Stomach (tissue), 4 donors: Measurements from ENCODE around the gene CCBE1.

ENCODE experiments used
- EP300 ChIP-seq: sonication (generic); formaldehyde crosslinking; IDR thresholded peaks from one replicate; pipeline ENCODE4 v1.6.1; 2017; ENCODE audit warnings: antibody characterized with exemption
- POLR2A ChIP-seq, 4 donors: fragments of 450-650 bp; IDR thresholded peaks; one replicate each; pipeline ENCODE4 v1.6.1; 2016; ENCODE audit warnings: antibody characterized with exemption in 4 of 4, control low read depth in 2 of 4, mild to moderate bottlenecking in 1 of 4, moderate library complexity in 1 of 4
- POLR2AphosphoS5 ChIP-seq, 3 donors: sonication (generic); formaldehyde crosslinking; IDR thresholded peaks; one replicate each; pipeline ENCODE4 v1.6.1; 2016; ENCODE audit warnings: antibody characterized with exemption in 3 of 3
- TF ChIP-seq, protein P1 (sequence below), 7 experiments: fragments of 450-650 bp in 4 of 7; fragments of 200-600 bp in 3 of 7; sonication (generic) in 3 of 7; IDR thresholded peaks; one replicate each; pipeline ENCODE4 v1.5.1; 2016 to 2019; ENCODE audit warnings: antibody characterized with exemption in 7 of 7, control low read depth in 2 of 7, mild to moderate bottlenecking in 1 of 7

DNA sequence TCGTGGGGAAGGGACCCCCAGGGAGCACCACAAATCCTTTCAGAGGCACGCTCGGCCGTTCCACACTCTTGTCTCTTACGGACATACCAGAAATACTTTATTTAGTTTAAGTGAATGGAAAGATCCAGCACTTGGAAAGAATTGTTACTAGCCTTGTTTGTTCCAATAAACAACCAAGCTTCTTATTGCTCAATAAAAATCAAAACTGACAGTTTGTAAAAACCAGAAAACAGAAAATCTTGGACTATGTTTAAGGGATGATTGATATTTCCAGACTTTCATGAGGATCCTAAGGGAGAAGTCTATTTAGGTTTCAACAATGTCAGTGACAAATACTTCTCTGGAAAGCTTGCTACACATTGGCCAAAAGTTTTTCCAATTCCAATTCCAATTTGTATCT, 31.6 kb upstream of the CCBE1 start:
- TF ChIP-seq, protein P1, sequence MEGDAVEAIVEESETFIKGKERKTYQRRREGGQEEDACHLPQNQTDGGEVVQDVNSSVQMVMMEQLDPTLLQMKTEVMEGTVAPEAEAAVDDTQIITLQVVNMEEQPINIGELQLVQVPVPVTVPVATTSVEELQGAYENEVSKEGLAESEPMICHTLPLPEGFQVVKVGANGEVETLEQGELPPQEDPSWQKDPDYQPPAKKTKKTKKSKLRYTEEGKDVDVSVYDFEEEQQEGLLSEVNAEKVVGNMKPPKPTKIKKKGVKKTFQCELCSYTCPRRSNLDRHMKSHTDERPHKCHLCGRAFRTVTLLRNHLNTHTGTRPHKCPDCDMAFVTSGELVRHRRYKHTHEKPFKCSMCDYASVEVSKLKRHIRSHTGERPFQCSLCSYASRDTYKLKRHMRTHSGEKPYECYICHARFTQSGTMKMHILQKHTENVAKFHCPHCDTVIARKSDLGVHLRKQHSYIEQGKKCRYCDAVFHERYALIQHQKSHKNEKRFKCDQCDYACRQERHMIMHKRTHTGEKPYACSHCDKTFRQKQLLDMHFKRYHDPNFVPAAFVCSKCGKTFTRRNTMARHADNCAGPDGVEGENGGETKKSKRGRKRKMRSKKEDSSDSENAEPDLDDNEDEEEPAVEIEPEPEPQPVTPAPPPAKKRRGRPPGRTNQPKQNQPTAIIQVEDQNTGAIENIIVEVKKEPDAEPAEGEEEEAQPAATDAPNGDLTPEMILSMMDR (IDR thresholded peaks at IDR 0.05) = no peak
- TF ChIP-seq EP300 (no peak), POLR2AphosphoS5 (IDR thresholded peaks at IDR 0.05) (no peak), POLR2A (IDR thresholded peaks at IDR 0.05) (no peak)
